Trophoblast cell (in vitro differentiated cells and primary cell): Measurements from ENCODE around the gene NOL3.

ENCODE experiments used
- DNase-seq, 2 donors: peaks; one replicate each; pipeline ENCODE4 v3.0.0-alpha.2; 2016
- H2AFZ ChIP-seq: 2 replicates; pipeline ENCODE4 v1.6.1; 2013; ENCODE audit warnings: low read length, moderate library complexity, mild to moderate bottlenecking; ENCODE audit not compliant: insufficient read depth, poor library complexity
- H2AK5ac ChIP-seq: 2 replicates; pipeline ENCODE4 v1.6.1; 2013; ENCODE audit warnings: mild to moderate bottlenecking, low read length
- H2BK120ac ChIP-seq: 2 replicates; pipeline ENCODE4 v1.6.1; 2013; ENCODE audit warnings: low read length, mild to moderate bottlenecking, moderate library complexity; ENCODE audit not compliant: insufficient read depth, poor library complexity
- H2BK12ac ChIP-seq: 2 replicates; pipeline ENCODE4 v1.6.1; 2013; ENCODE audit warnings: mild to moderate bottlenecking, low read length, moderate library complexity
- H2BK5ac ChIP-seq: 2 replicates; pipeline ENCODE4 v1.6.1; 2013; ENCODE audit warnings: low read length, low read depth, moderate library complexity, mild to moderate bottlenecking; ENCODE audit not compliant: poor library complexity
- H3K14ac ChIP-seq: 2 replicates; pipeline ENCODE4 v1.6.1; 2013; ENCODE audit warnings: mild to moderate bottlenecking, low read length
- H3K18ac ChIP-seq: 2 replicates; pipeline ENCODE4 v1.6.1; 2013; ENCODE audit warnings: mild to moderate bottlenecking, low read length
- H3K23ac ChIP-seq: 2 replicates; pipeline ENCODE4 v1.6.1; 2013; ENCODE audit warnings: low read length
- H3K27ac ChIP-seq: 2 replicates; pipeline ENCODE4 v1.5.1; 2013; ENCODE audit warnings: low read depth, mild to moderate bottlenecking, inconsistent platforms, low read length, moderate library complexity
- H3K27me3 ChIP-seq: 2 replicates; pipeline ENCODE4 v1.6.1; 2013; ENCODE audit warnings: inconsistent platforms, mild to moderate bottlenecking, low read length, moderate library complexity; ENCODE audit not compliant: insufficient read depth
- H3K36me3 ChIP-seq, 2 experiments: 1 replicate in 1 of 2; 2 replicates in 1 of 2; pipeline ENCODE4 v1.6.1; 2013; ENCODE audit warnings: low read length in 2 of 2, mild to moderate bottlenecking in 2 of 2, moderate library complexity in 1 of 2; ENCODE audit not compliant: insufficient read depth in 2 of 2, control insufficient read depth in 1 of 2
- H3K4ac ChIP-seq: 2 replicates; pipeline ENCODE4 v1.6.1; 2013; ENCODE audit warnings: low read depth, mild to moderate bottlenecking, low read length, moderate library complexity
- H3K4me1 ChIP-seq, 2 experiments: 1 replicate in 1 of 2; 2 replicates in 1 of 2; pipeline ENCODE4 v1.6.1; 2013; ENCODE audit warnings: low read length in 2 of 2, mild to moderate bottlenecking in 2 of 2, moderate library complexity in 1 of 2; ENCODE audit not compliant: insufficient read depth in 2 of 2, control insufficient read depth in 1 of 2
- H3K4me2 ChIP-seq: 2 replicates; pipeline ENCODE4 v1.6.1; 2013; ENCODE audit warnings: inconsistent platforms, mild to moderate bottlenecking, low read length, moderate library complexity
- H3K4me3 ChIP-seq: 2 replicates; pipeline ENCODE4 v1.5.1; 2013; ENCODE audit warnings: mild to moderate bottlenecking, low read depth, low read length, inconsistent platforms
- H3K79me1 ChIP-seq: one replicate; pipeline ENCODE4 v1.6.1; 2013; ENCODE audit warnings: low read length
- H3K79me2 ChIP-seq: 2 replicates; pipeline ENCODE4 v1.6.1; 2013; ENCODE audit warnings: low read length, mild to moderate bottlenecking; ENCODE audit not compliant: control insufficient read depth, insufficient read depth, poor library complexity
- H3K9ac ChIP-seq: 2 replicates; pipeline ENCODE4 v1.6.1; 2013; ENCODE audit warnings: mild to moderate bottlenecking, low read length
- H3K9me3 ChIP-seq: 2 replicates; pipeline ENCODE4 v1.6.1; 2013; ENCODE audit warnings: low read depth, mild to moderate bottlenecking, control low read depth, inconsistent platforms, low read length; ENCODE audit not compliant: insufficient read depth
- H4K12ac ChIP-seq: 2 replicates; pipeline ENCODE4 v1.6.1; 2013; ENCODE audit warnings: low read depth, mild to moderate bottlenecking, low read length, moderate library complexity
- H4K8ac ChIP-seq: 2 replicates; pipeline ENCODE4 v1.6.1; 2013; ENCODE audit warnings: low read depth, mild to moderate bottlenecking, low read length, moderate library complexity
- H4K91ac ChIP-seq: one replicate; pipeline ENCODE4 v1.6.1; 2013; ENCODE audit warnings: low read depth, mild to moderate bottlenecking, low read length, moderate library complexity
- WGBS: extraction: QIAGEN DNeasy Blood & Tissue Kit; methylation state at CpG from one replicate; pipeline ENCODE4 v1.1.7; 2013; ENCODE audit warnings: missing lambda C conversion rate; ENCODE audit not compliant: insufficient read length, insufficient coverage; ENCODE audit errors: extremely low coverage; 5-methylcytosine and 5-hydroxymethylcytosine counted together

Gene NOL3

DNA sequence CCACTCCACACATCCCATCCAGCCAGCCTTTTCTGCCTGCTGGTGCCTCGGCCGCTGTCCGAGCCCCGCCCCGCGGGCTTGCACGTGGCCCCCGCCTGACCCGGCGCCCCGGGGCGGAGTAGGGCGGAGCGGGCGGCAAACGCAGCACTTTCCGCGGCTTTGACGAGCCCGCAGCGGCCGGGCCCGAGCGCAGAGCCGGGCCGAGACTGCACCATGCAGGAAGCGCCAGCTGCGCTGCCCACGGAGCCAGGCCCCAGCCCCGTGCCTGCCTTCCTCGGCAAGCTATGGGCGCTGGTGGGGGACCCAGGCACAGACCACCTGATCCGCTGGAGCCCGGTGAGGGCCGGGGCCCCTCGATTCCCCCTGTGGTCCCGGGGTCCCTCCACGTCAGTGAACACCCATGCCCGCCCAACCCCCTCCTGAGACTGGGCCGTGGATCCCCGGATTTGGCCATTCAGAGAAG lies 5.7 kb upstream of the NOL3 start, which contains the start of gene HSF4:
HSF4 (plus strand) TSS at position 147 of the 463 bp plus-strand sequence; CDS start at position 214, 67 bp downstream.
- Histone ChIP-seq H4K12ac (no peak within 1 kb of the TSS), H2BK120ac (no peak within 1 kb of the TSS), H3K36me3 (no peaks in the 10 kb centered on the region), H3K9me3 (peaks cover 8% of the 10 kb centered on the region), H2BK12ac (no peak within 1 kb of the TSS), H2AK5ac (no peak within 1 kb of the TSS), H3K9ac (no peak within 1 kb of the TSS), H3K4ac (no peak within 1 kb of the TSS), H3K18ac (no peak within 1 kb of the TSS), H3K27ac (no peak within 1 kb of the TSS), H2AFZ (peak within 1 kb of the TSS; percentile 19), H3K23ac (no peak within 1 kb of the TSS), H3K4me1 (peaks cover 17 to 25% of the 10 kb centered on the region in 2 experiments), H3K27me3 (peaks cover 80% of the 10 kb centered on the region), H3K4me2 (peak within 1 kb of the TSS; percentile 63), H3K4me3 (peak within 1 kb of the TSS; percentile 11), H3K79me1 (peaks cover 5% of the 10 kb centered on the region), H4K8ac (no peak within 1 kb of the TSS), H3K79me2 (peaks cover 2% of the 10 kb centered on the region), H3K14ac (no peak within 1 kb of the TSS), H4K91ac (no peak within 1 kb of the TSS), H2BK5ac (no peak within 1 kb of the TSS)
- WGBS: no CpG with 5 or more reads among the region's 41 CpGs
- DNase-seq: peak; percentile 85 to 90

DNA sequence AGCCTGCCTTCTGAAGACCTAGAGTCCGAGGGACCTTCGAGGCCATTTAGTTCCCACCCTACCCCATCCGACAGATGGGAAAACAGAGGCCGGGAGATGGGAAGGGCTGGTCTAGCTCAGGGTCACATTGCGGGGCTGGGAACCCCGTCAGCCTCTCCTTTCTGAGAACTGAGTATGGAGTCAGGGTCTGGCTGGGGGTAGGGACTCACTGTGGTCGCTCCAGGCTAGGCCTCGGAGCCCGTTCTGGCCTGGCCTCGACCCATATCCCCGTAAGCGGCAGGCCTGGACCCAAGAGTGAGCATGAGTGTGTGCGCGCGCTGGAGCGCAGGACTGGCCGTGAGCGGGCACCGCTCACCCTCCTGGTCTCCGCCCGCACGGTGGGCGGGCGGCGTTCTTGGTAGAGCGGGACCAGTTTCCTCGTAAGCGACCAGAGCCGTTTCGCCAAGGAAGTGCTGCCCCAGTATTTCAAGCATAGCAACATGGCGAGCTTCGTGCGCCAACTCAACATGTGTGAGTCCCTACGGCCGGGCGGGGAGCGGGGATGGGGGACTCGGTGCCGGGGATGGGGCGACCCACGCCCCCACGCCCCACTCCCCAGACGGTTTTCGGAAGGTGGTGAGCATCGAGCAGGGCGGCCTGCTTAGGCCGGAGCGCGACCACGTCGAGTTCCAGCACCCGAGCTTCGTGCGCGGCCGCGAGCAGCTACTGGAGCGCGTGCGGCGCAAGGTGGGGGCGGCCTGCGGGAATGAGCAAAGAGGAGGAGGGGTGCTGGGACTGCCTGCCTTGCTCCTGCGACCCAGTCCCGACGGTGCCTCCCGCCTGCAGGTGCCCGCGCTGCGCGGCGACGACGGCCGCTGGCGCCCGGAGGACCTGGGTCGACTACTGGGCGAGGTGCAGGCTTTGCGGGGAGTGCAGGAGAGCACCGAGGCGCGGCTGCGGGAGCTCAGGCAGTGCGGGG lies 4.9 kb upstream of the NOL3 start:
- DNase-seq: no peak
- H3K79me2 ChIP-seq: peaks cover under 1% of the 10 kb centered on the region
- no peak overlapping the region for H3K9ac ChIP-seq
- no peak overlapping the region for H4K8ac ChIP-seq
- H2AK5ac ChIP-seq: no peak overlapping the region
- H3K4ac ChIP-seq: no peak overlapping the region
- H4K12ac ChIP-seq: no peak overlapping the region
- H2BK12ac ChIP-seq: no peak overlapping the region
- no peak overlapping the region for H2BK5ac ChIP-seq
- no peak overlapping the region for H3K23ac ChIP-seq
- peaks cover under 1% of the 10 kb centered on the region for H3K79me1 ChIP-seq
- no peak overlapping the region for H3K4me3 ChIP-seq
- H4K91ac ChIP-seq: no peak overlapping the region
- H3K27ac ChIP-seq: no peak overlapping the region
- no peak overlapping the region for H2BK120ac ChIP-seq
- peaks cover 80% of the 10 kb centered on the region for H3K27me3 ChIP-seq
- no peak overlapping the region for H3K18ac ChIP-seq
- H2AFZ ChIP-seq: no peak overlapping the region
- no peak overlapping the region for H3K14ac ChIP-seq
- no CpG with 5 or more reads among the region's 85 CpGs for WGBS
- H3K4me2 ChIP-seq: peak overlapping the region; percentile 14
- no peaks in the 10 kb centered on the region for H3K36me3 ChIP-seq
- H3K4me1 ChIP-seq: peaks cover 22 to 29% of the 10 kb centered on the region in 2 experiments
- H3K9me3 ChIP-seq: peaks cover 8% of the 10 kb centered on the region

DNA sequence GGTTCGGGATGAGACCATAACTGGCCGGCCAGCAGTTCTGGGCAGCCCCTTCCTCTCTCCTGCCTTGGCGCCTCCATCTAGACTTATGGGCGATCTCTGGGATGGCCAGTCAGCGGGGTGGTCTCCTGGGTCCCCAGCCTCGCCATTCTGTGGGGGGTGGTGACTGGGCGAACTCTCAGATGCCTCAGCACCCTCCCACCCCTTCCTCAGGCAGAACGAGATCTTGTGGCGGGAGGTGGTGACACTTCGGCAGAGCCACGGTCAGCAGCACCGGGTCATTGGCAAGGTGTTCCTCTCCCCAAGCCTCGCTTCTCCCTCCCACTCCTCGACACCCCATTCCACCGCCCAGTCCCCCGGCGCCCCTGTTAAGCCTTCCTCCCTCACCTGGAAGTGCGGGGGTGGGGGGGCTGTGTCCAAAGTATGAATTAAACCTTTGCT lies 4.2 kb upstream of the NOL3 start:
- H3K36me3 ChIP-seq: no peaks in the 10 kb centered on the region
- no peak overlapping the region for H3K23ac ChIP-seq
- DNase-seq: no peak
- H4K8ac ChIP-seq: no peak overlapping the region
- peaks cover 79% of the 10 kb centered on the region for H3K27me3 ChIP-seq
- H3K4me1 ChIP-seq: peaks cover 21 to 34% of the 10 kb centered on the region in 2 experiments
- no peak overlapping the region for H2AFZ ChIP-seq
- no peak overlapping the region for H3K4me2 ChIP-seq
- peaks cover 1% of the 10 kb centered on the region for H3K79me2 ChIP-seq
- H3K9ac ChIP-seq: no peak overlapping the region
- H3K18ac ChIP-seq: no peak overlapping the region
- H4K12ac ChIP-seq: no peak overlapping the region
- peaks cover 8% of the 10 kb centered on the region for H3K9me3 ChIP-seq
- peaks cover 5% of the 10 kb centered on the region for H3K79me1 ChIP-seq
- no peak overlapping the region for H2BK120ac ChIP-seq
- no peak overlapping the region for H2BK12ac ChIP-seq
- H3K27ac ChIP-seq: no peak overlapping the region
- H3K4me3 ChIP-seq: no peak overlapping the region
- no peak overlapping the region for H3K14ac ChIP-seq
- no peak overlapping the region for H4K91ac ChIP-seq
- WGBS: no CpG with 5 or more reads among the region's 18 CpGs
- H2BK5ac ChIP-seq: no peak overlapping the region
- no peak overlapping the region for H2AK5ac ChIP-seq
- H3K4ac ChIP-seq: no peak overlapping the region

DNA sequence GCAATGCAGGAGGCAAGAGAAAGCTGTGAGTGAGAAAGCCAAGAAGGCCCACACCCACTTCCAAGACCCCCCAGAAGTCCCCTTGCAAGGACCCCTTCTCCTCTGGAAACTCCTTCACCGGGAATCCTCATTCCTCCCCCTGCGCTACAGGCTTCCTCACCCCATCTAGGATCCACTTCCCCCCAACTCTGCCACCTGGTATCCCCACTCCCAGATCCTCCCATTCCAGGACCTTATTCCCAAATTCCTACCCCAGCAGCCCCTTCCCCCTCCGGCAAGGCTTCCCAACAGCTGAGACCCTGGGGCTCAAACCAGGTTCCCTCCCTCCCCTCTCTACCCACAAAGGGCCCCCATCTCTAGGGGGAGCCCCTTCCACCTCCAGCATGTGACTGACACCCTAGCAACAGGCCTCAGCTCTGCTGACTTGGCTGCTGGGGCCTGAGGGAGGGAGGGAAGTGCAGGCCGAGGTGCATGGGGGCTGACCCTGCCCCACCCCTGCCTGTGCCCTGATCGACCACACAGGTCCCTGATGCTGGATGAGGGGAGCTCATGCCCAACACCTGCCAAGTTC lies 3.7 kb upstream of the NOL3 start:
- Histone ChIP-seq H3K9me3 (peaks cover 9% of the 10 kb centered on the region), H2BK120ac (no peak overlapping the region), H2BK5ac (no peak overlapping the region), H3K4me1 (peaks cover 20 to 32% of the 10 kb centered on the region in 2 experiments), H3K79me1 (peaks cover 5% of the 10 kb centered on the region), H3K23ac (no peak overlapping the region), H3K4me3 (no peak overlapping the region), H3K36me3 (no peaks in the 10 kb centered on the region), H2BK12ac (no peak overlapping the region), H3K4me2 (no peak overlapping the region), H3K4ac (no peak overlapping the region), H2AK5ac (no peak overlapping the region), H3K27ac (no peak overlapping the region), H3K9ac (no peak overlapping the region), H4K8ac (no peak overlapping the region), H3K14ac (no peak overlapping the region), H3K18ac (no peak overlapping the region), H3K79me2 (peaks cover 1% of the 10 kb centered on the region), H4K91ac (no peak overlapping the region), H2AFZ (no peak overlapping the region), H4K12ac (no peak overlapping the region), H3K27me3 (peaks cover 73% of the 10 kb centered on the region)
- WGBS: no CpG with 5 or more reads among the region's 5 CpGs
- no peak for DNase-seq
